ENCODE data around the gene KIF13A. TPM values are rescaled to one million over a fixed set of nuclear protein-coding genes. Genes with fewer than 3 reads are reported as not detected.
A peak's percentile ranks its signal among the peaks of the same experiment; 100 is the strongest.

KIF13A gene
- total and polyA plus RNA-seq, 9 of the 15 experiments (the other 6 are each of a cell fraction or from before 2014, with no cell fraction given): 3.6 to 44.3 (median 29.7) TPM

DNA sequence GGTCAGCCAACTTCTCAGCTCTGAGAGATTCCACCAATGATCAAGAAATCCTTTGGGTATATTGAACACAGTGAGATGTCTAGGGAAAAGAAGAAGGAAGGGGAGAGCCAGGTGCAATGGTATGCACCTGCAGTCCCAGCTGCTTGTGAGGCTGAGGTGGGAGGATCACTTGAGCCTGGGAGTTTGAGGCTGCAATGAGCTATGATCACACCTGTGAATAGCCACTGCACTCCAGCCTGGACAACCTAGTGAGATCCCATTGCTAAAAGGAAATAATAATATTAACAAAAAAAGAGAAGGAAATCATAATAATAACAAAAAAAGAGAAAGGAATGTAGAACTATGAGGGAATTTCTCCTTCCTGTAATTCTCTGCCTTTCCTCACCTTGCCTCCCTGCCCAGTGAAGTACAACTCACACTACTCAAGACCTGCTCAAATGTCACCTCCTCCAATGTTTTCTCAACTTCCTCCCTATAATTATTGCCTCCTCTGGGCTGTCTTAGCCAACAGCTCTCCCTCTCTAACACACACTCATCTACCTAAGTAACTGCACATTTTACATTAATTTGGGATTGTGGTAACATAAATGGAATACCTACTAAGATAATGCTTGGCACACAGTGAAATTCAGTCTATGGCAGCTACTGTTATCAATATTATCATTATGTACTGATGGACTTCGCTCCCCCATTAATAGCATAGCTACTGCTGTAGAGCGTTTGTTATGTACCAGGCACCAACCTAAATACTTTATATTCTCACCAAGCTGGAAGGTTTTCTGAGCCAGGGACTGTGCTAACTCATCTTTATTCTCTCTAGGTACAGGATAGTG, 103.6 kb downstream of the KIF13A start:
- peaks cover under 1% of the 10 kb centered on the region; the same call in 1 of the 3 replicates for H3K36me3 ChIP-seq (ENCODE audit: control insufficient read depth, insufficient read depth, low read length)
- in situ Hi-C loops (cut with MboI) (no loop called here), intact Hi-C loops (cut with micrococcal nuclease) (no loop called here)
- ATAC-seq (peak; percentile 31), FAIRE-seq (no peak), DNase-seq (ENCODE audit: extremely low read depth in 1 of 4, low spot score in 3 of 4) (no peak)
- H3K4me3 ChIP-seq: no peak overlapping the region
- TF ChIP-seq ZNF134 (CRISPR knock-in tag; conservative IDR thresholded peaks at IDR 0.05): no peak
- TF ChIP-seq, protein P1, sequence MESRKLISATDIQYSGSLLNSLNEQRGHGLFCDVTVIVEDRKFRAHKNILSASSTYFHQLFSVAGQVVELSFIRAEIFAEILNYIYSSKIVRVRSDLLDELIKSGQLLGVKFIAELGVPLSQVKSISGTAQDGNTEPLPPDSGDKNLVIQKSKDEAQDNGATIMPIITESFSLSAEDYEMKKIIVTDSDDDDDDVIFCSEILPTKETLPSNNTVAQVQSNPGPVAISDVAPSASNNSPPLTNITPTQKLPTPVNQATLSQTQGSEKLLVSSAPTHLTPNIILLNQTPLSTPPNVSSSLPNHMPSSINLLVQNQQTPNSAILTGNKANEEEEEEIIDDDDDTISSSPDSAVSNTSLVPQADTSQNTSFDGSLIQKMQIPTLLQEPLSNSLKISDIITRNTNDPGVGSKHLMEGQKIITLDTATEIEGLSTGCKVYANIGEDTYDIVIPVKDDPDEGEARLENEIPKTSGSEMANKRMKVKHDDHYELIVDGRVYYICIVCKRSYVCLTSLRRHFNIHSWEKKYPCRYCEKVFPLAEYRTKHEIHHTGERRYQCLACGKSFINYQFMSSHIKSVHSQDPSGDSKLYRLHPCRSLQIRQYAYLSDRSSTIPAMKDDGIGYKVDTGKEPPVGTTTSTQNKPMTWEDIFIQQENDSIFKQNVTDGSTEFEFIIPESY (CRISPR knock-in tag; IDR thresholded peaks at IDR 0.05): no peak
- TF ChIP-seq XRCC3 (IDR thresholded peaks at IDR 0.05): no peak
- TF ChIP-seq, protein P2, sequence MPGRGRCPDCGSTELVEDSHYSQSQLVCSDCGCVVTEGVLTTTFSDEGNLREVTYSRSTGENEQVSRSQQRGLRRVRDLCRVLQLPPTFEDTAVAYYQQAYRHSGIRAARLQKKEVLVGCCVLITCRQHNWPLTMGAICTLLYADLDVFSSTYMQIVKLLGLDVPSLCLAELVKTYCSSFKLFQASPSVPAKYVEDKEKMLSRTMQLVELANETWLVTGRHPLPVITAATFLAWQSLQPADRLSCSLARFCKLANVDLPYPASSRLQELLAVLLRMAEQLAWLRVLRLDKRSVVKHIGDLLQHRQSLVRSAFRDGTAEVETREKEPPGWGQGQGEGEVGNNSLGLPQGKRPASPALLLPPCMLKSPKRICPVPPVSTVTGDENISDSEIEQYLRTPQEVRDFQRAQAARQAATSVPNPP (IDR thresholded peaks at IDR 0.05; ENCODE audit: borderline replicate concordance, insufficient read depth, insufficient read length): no peak
- TF ChIP-seq PHF8 (IDR thresholded peaks at IDR 0.05; ENCODE audit: borderline replicate concordance, low read length): no peak
- TF ChIP-seq HCFC1 (IDR thresholded peaks at IDR 0.05; ENCODE audit: low read depth, low read length): no peak
- TF ChIP-seq ZNF174 (CRISPR knock-in tag; IDR thresholded peaks at IDR 0.05): no peak
- TF ChIP-seq RBM25 (IDR thresholded peaks at IDR 0.05; ENCODE audit: low read depth, low read length, severe bottlenecking): peak; percentile 32
- TF ChIP-seq KAT8 (IDR thresholded peaks at IDR 0.05; ENCODE audit: low read depth): no peak
- peak; percentile 95 for TF ChIP-seq ZNF121 (CRISPR knock-in tag; conservative IDR thresholded peaks at IDR 0.05)
- TF ChIP-seq HDGF (IDR thresholded peaks at IDR 0.05): no peak
- 0 out of 2 replicates have a peak, but pooled peaks have one; percentile 27 for TF ChIP-seq SP1 (CRISPR knock-in tag; IDR thresholded peaks at IDR 0.05)
- TF ChIP-seq NEUROD1 (IDR thresholded peaks at IDR 0.05; ENCODE audit: borderline replicate concordance, low read depth, low read length, partially characterized antibody): no peak
- ChIA-PET CTCF (ENCODE audit: low intra/inter-chr PET ratio) (no interaction called here), POLR2A (interaction anchor here (0.9 to 1.0 kb wide), 2 partner anchors 9 to 31 kb away, joined by 3 to 4 read pairs; no protein-coding TSS in a partner anchor)
- peaks cover 20 to 26% of the 10 kb centered on the region in 2 experiments for H3K4me1 ChIP-seq (replicated peaks in 1 of 2; ENCODE audit: control insufficient read depth in 2 of 2, insufficient read depth in 2 of 2, low read length in 2 of 2)
- no peaks in the 10 kb centered on the region for H3K9me3 ChIP-seq (replicated peaks; ENCODE audit: control insufficient read depth, insufficient read depth, low read depth, low read length)
- H2AFZ ChIP-seq (ENCODE audit: low read depth, low read length): no peak overlapping the region
- no peaks in the 10 kb centered on the region for H3K9me1 ChIP-seq (ENCODE audit: control insufficient read depth, insufficient read depth, low read length)
- WGBS (ENCODE audit: insufficient coverage, low coverage, missing lambda C conversion rate): 78% methylated on average over 2 of the region's 2 CpGs
- no TSS peak for BruUV-seq (replicated peaks)
- H4K20me1 ChIP-seq (replicated peaks; ENCODE audit: control insufficient read depth, insufficient read depth, low read length): no peaks in the 10 kb centered on the region
- H3K79me2 ChIP-seq (ENCODE audit: control insufficient read depth, insufficient read depth, low read length): peaks cover 17% of the 10 kb centered on the region; the same call in 1 of the 3 replicates
- H3K9ac ChIP-seq (ENCODE audit: insufficient read depth in 1 of 2, low read depth in 2 of 2, low read length in 2 of 2): peak overlapping the region in 1 of 2 experiments; percentile 20; a peak in 1 of 4 replicates
- peak overlapping the region; percentile 67; the same call in 2 of the 3 replicates for H3K27ac ChIP-seq (ENCODE audit: extremely low read depth, low read depth, low read length)
- no peak overlapping the region for H3K4me2 ChIP-seq (ENCODE audit: insufficient read depth, low read length)
- no peaks in the 10 kb centered on the region for H3K27me3 ChIP-seq (ENCODE audit: control insufficient read depth in 2 of 2, insufficient read depth in 2 of 2, low read length in 2 of 2)
